Gastrocnemius medialis (tissue), 4 donors: ENCODE results near the gene FARP1.

Source experiments
- CTCF ChIP-seq, 5 experiments: fragments of 450-650 bp in 3 of 5; fragments of 200-600 bp in 2 of 5; sonication (generic) in 2 of 5; IDR thresholded peaks in 4 of 5; conservative IDR thresholded peaks in 1 of 5; 1 replicate in 4 of 5; 2 replicates in 1 of 5; pipeline ENCODE4 v1.5.1; 2016 to 2019; ENCODE audit warnings: antibody characterized with exemption in 5 of 5, mild to moderate bottlenecking in 3 of 5, moderate library complexity in 3 of 5
- POLR2A ChIP-seq, 2 donors: fragments of 450-650 bp; IDR thresholded peaks; one replicate each; pipeline ENCODE4 v1.6.1; 2017; ENCODE audit warnings: antibody characterized with exemption in 2 of 2, mild to moderate bottlenecking in 2 of 2, moderate library complexity in 2 of 2

DNA sequence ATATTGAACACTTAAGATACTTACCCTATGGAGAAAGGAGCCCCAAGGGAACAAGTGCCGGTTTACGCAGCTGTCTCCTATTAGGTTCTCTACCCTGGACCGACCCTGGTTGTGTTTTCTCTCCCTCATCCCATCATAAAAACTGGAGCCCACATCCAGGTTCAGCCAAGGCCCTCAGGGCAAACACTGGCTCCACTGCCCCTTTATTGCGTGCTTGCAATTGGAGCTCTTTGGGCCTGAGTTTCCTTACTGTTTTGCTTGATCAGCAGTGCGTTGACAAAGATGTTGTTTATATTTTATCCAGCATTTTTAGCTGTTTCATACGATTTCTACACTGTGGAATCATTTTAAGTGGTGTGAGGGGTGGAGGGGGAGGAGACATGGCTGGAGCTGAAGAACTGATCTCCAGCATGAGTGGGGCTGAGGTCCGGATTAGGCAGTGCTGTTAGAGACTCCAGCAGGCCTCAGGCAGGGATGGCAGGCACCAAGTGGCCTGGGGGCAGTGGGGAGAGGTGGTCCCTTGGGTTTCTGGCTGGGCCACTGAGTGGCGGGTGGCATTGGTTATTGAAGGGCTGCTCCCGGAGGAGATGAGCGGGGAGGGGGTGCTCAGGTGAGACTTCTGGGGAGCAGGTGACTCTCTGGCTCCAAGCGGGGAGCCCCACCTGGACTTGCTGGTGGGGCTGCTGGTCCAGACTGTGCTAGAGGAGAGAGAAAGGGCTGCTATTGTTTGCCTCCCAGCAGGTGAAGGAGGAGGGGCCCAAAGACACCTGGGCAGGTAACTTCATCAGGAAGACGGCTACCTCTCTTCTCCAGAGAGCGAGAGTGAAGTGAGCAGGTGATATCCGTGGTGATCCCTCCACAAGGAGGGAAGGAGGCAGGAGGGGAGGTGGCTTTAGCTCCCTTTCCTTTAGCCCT lies 96.5 kb downstream of the FARP1 start:
- TF ChIP-seq CTCF (IDR thresholded peaks at IDR 0.05 in 4 of 5, conservative IDR thresholded peaks at IDR 0.05 in 1 of 5) (no peak), POLR2A (IDR thresholded peaks at IDR 0.05) (no peak)
